ENCODE data around the gene SPOCK1. TPM values are rescaled to one million over a fixed set of nuclear protein-coding genes. Genes with fewer than 3 reads are reported as not detected.

The SPOCK1 gene
- total and polyA plus RNA-seq, 4 experiments from 2014 or later = not detected

- intact Hi-C loops (cut with micrococcal nuclease) = no loop called here
- no peak for DNase-seq
- H3K27ac ChIP-seq (ENCODE audit: low read depth, low read length) = no peak overlapping the region
- Mint-ChIP-seq H3K4me1 (no peaks in the 10 kb centered on the region), H3K27me3 (peaks cover 4 to 5% of the 10 kb centered on the region in 2 donors), H3K4me3 (no peak overlapping the region), H3K27ac (no peak overlapping the region), H3K9me3 (peaks cover 0 to 2% (median 0%) of the 10 kb centered on the region in 8 donors), H3K36me3 (no peaks in the 10 kb centered on the region)
- H3K36me3 ChIP-seq (ENCODE audit: insufficient read depth, low read length) = no peaks in the 10 kb centered on the region
- no peaks in the 10 kb centered on the region for H3K4me1 ChIP-seq (ENCODE audit: insufficient read depth, low read length)
- no peaks in the 10 kb centered on the region for H3K27me3 ChIP-seq (ENCODE audit: insufficient read depth, low read length)
- ChIA-PET POLR2A (ENCODE audit: partially characterized antibody) (no interaction called here), CTCF (ENCODE audit: partially characterized antibody) (no interaction called here)
- no peak overlapping the region for H3K4me3 ChIP-seq (ENCODE audit: low read length in 2 of 2)
- H3K9me3 ChIP-seq (ENCODE audit: control insufficient read depth in 1 of 2, low read length in 2 of 2) = no peaks in the 10 kb centered on the region
Measured at GRCh38 chr5:137268646-137269045, 230.5 kb downstream of the SPOCK1 start.

- no peak overlapping the region for H3K27ac Mint-ChIP-seq
- no peaks in the 10 kb centered on the region for H3K4me1 Mint-ChIP-seq
- ChIA-PET CTCF (ENCODE audit: partially characterized antibody) (no interaction called here), POLR2A (ENCODE audit: partially characterized antibody) (no interaction called here)
- H3K4me1 ChIP-seq (ENCODE audit: insufficient read depth, low read length) = no peaks in the 10 kb centered on the region
- H3K9me3 Mint-ChIP-seq = peaks cover 0 to 2% (median 0%) of the 10 kb centered on the region in 8 donors
- no peak overlapping the region for H3K4me3 Mint-ChIP-seq
- H3K27me3 ChIP-seq (ENCODE audit: insufficient read depth, low read length) = no peaks in the 10 kb centered on the region
- DNase-seq = no peak
- H3K36me3 ChIP-seq (ENCODE audit: insufficient read depth, low read length) = no peaks in the 10 kb centered on the region
- no peak overlapping the region for H3K4me3 ChIP-seq (ENCODE audit: low read length in 2 of 2)
- H3K27ac ChIP-seq (ENCODE audit: low read depth, low read length) = no peak overlapping the region
- H3K27me3 Mint-ChIP-seq = peaks cover 4 to 5% of the 10 kb centered on the region in 2 donors
- H3K9me3 ChIP-seq (ENCODE audit: control insufficient read depth in 1 of 2, low read length in 2 of 2) = no peaks in the 10 kb centered on the region
- intact Hi-C loops (cut with micrococcal nuclease) = no loop called here
- no peaks in the 10 kb centered on the region for H3K36me3 Mint-ChIP-seq
Measured at GRCh38 chr5:137266186-137266585, 232.9 kb downstream of the SPOCK1 start.

- Mint-ChIP-seq H3K36me3 (no peaks in the 10 kb centered on the region), H3K4me3 (no peak overlapping the region), H3K27ac (no peak overlapping the region), H3K4me1 (no peaks in the 10 kb centered on the region), H3K9me3 (peaks cover 0 to 2% (median 0%) of the 10 kb centered on the region in 8 donors), H3K27me3 (peaks cover 4 to 7% of the 10 kb centered on the region in 2 donors)
- no peaks in the 10 kb centered on the region for H3K9me3 ChIP-seq (ENCODE audit: control insufficient read depth in 1 of 2, low read length in 2 of 2)
- no peaks in the 10 kb centered on the region for H3K36me3 ChIP-seq (ENCODE audit: insufficient read depth, low read length)
- intact Hi-C loops (cut with micrococcal nuclease) = no loop called here
- H3K4me1 ChIP-seq (ENCODE audit: insufficient read depth, low read length) = no peaks in the 10 kb centered on the region
- H3K27me3 ChIP-seq (ENCODE audit: insufficient read depth, low read length) = no peaks in the 10 kb centered on the region
- H3K4me3 ChIP-seq (ENCODE audit: low read length in 2 of 2) = no peak overlapping the region
- no peak overlapping the region for H3K27ac ChIP-seq (ENCODE audit: low read depth, low read length)
- no peak for DNase-seq
- CTCF ChIA-PET (ENCODE audit: partially characterized antibody) = interaction anchor here (1.1 kb wide), 1 partner anchor 54 kb away, joined by 3 read pairs; no protein-coding TSS in a partner anchor
- POLR2A ChIA-PET (ENCODE audit: partially characterized antibody) = no interaction called here
Measured at GRCh38 chr5:137265457-137265856, 233.7 kb downstream of the SPOCK1 start.

GRCh38 chr5:137264573-137264972 lies 234.6 kb downstream of the SPOCK1 start:
- no peaks in the 10 kb centered on the region for H3K9me3 ChIP-seq (ENCODE audit: control insufficient read depth in 1 of 2, low read length in 2 of 2)
- no peaks in the 10 kb centered on the region for H3K36me3 ChIP-seq (ENCODE audit: insufficient read depth, low read length)
- H3K36me3 Mint-ChIP-seq = no peaks in the 10 kb centered on the region
- H3K27me3 ChIP-seq (ENCODE audit: insufficient read depth, low read length) = no peaks in the 10 kb centered on the region
- no peak overlapping the region for H3K27ac Mint-ChIP-seq
- POLR2A ChIA-PET (ENCODE audit: partially characterized antibody) = no interaction called here
- no peak overlapping the region for H3K4me3 ChIP-seq (ENCODE audit: low read length in 2 of 2)
- H3K4me1 Mint-ChIP-seq = no peaks in the 10 kb centered on the region
- DNase-seq = no peak
- H3K4me1 ChIP-seq (ENCODE audit: insufficient read depth, low read length) = no peaks in the 10 kb centered on the region
- CTCF ChIA-PET (ENCODE audit: partially characterized antibody) = interaction anchor here (1.1 kb wide), 1 partner anchor 55 kb away, joined by 3 read pairs; no protein-coding TSS in a partner anchor
- no peak overlapping the region for H3K27ac ChIP-seq (ENCODE audit: low read depth, low read length)
- H3K4me3 Mint-ChIP-seq = no peak overlapping the region
- H3K27me3 Mint-ChIP-seq = peaks cover 4 to 7% of the 10 kb centered on the region in 2 donors
- intact Hi-C loops (cut with micrococcal nuclease) = no loop called here
- peaks cover 0 to 2% (median 0%) of the 10 kb centered on the region in 8 donors for H3K9me3 Mint-ChIP-seq

- no peaks in the 10 kb centered on the region for H3K36me3 ChIP-seq (ENCODE audit: insufficient read depth, low read length)
- Mint-ChIP-seq H3K4me1 (no peaks in the 10 kb centered on the region), H3K27ac (no peak overlapping the region), H3K27me3 (peaks cover 4 to 7% of the 10 kb centered on the region in 2 donors), H3K9me3 (peaks cover 0 to 4% (median 2%) of the 10 kb centered on the region in 8 donors), H3K36me3 (no peaks in the 10 kb centered on the region), H3K4me3 (no peak overlapping the region)
- intact Hi-C loops (cut with micrococcal nuclease) = no loop called here
- no peaks in the 10 kb centered on the region for H3K9me3 ChIP-seq (ENCODE audit: control insufficient read depth in 1 of 2, low read length in 2 of 2)
- no peak overlapping the region for H3K27ac ChIP-seq (ENCODE audit: low read depth, low read length)
- H3K27me3 ChIP-seq (ENCODE audit: insufficient read depth, low read length) = no peaks in the 10 kb centered on the region
- ChIA-PET CTCF (ENCODE audit: partially characterized antibody) (no interaction called here), POLR2A (ENCODE audit: partially characterized antibody) (no interaction called here)
- no peaks in the 10 kb centered on the region for H3K4me1 ChIP-seq (ENCODE audit: insufficient read depth, low read length)
- no peak for DNase-seq
- no peak overlapping the region for H3K4me3 ChIP-seq (ENCODE audit: low read length in 2 of 2)
Measured at GRCh38 chr5:137264041-137264440, 235.1 kb downstream of the SPOCK1 start.

GRCh38 chr5:137263371-137264005 lies 235.6 kb downstream of the SPOCK1 start:
- H3K4me3 Mint-ChIP-seq = no peak overlapping the region
- intact Hi-C loops (cut with micrococcal nuclease) = no loop called here
- H3K27ac Mint-ChIP-seq = no peak overlapping the region
- no peaks in the 10 kb centered on the region for H3K36me3 ChIP-seq (ENCODE audit: insufficient read depth, low read length)
- H3K4me1 ChIP-seq (ENCODE audit: insufficient read depth, low read length) = no peaks in the 10 kb centered on the region
- no peaks in the 10 kb centered on the region for H3K27me3 ChIP-seq (ENCODE audit: insufficient read depth, low read length)
- H3K4me1 Mint-ChIP-seq = no peaks in the 10 kb centered on the region
- no peak overlapping the region for H3K4me3 ChIP-seq (ENCODE audit: low read length in 2 of 2)
- POLR2A ChIA-PET (ENCODE audit: partially characterized antibody) = no interaction called here
- H3K27ac ChIP-seq (ENCODE audit: low read depth, low read length) = no peak overlapping the region
- H3K9me3 ChIP-seq (ENCODE audit: control insufficient read depth in 1 of 2, low read length in 2 of 2) = no peaks in the 10 kb centered on the region
- peaks cover 0 to 7% (median 2%) of the 10 kb centered on the region in 8 donors for H3K9me3 Mint-ChIP-seq
- no peaks in the 10 kb centered on the region for H3K36me3 Mint-ChIP-seq
- peaks cover 4 to 7% of the 10 kb centered on the region in 2 donors for H3K27me3 Mint-ChIP-seq
- CTCF ChIA-PET (ENCODE audit: partially characterized antibody) = no interaction called here
- peak in 1 of 5 donors; percentile 35 for DNase-seq

- Mint-ChIP-seq H3K36me3 (no peaks in the 10 kb centered on the region), H3K27me3 (peaks cover 4 to 7% of the 10 kb centered on the region in 2 donors), H3K4me3 (no peak overlapping the region), H3K27ac (no peak overlapping the region), H3K9me3 (peaks cover 0 to 7% (median 2%) of the 10 kb centered on the region in 8 donors), H3K4me1 (no peaks in the 10 kb centered on the region)
- Histone ChIP-seq H3K4me1 (ENCODE audit: insufficient read depth, low read length) (no peaks in the 10 kb centered on the region), H3K27ac (ENCODE audit: low read depth, low read length) (no peak overlapping the region), H3K4me3 (ENCODE audit: low read length in 2 of 2) (no peak overlapping the region), H3K36me3 (ENCODE audit: insufficient read depth, low read length) (no peaks in the 10 kb centered on the region), H3K9me3 (ENCODE audit: control insufficient read depth in 1 of 2, low read length in 2 of 2) (no peaks in the 10 kb centered on the region), H3K27me3 (ENCODE audit: insufficient read depth, low read length) (no peaks in the 10 kb centered on the region)
- DNase-seq = no peak
- intact Hi-C loops (cut with micrococcal nuclease) = no loop called here
- ChIA-PET CTCF (ENCODE audit: partially characterized antibody) (no interaction called here), POLR2A (ENCODE audit: partially characterized antibody) (no interaction called here)
Measured at GRCh38 chr5:137262818-137263217, 236.3 kb downstream of the SPOCK1 start.
